GM18951 (cell line): ENCODE results near the gene CNRIP1.
"Not testable (repeated sequence)": the region's sequence is repeated elsewhere in the genome, so short reads cannot be mapped to it uniquely, and the experiment has no call there.

ENCODE experiments used
- POLR2A ChIP-seq: IDR thresholded peaks from 4 replicates; pipeline ENCODE4 v1.6.1; 2011; ENCODE audit warnings: mild to moderate bottlenecking; ENCODE audit not compliant: insufficient read length, insufficient read depth; ENCODE audit errors: extremely low read depth
- in situ Hi-C: fragments of 300-500 bp; cut with MboI; formaldehyde crosslinking; loops from one replicate; pipeline ENCODE4 v1.12.0; 2022; ENCODE audit warnings: low sequenced_read_pairs, mixed read lengths, inconsistent platforms; ENCODE audit not compliant: unreplicated experiment

Gene CNRIP1

DNA sequence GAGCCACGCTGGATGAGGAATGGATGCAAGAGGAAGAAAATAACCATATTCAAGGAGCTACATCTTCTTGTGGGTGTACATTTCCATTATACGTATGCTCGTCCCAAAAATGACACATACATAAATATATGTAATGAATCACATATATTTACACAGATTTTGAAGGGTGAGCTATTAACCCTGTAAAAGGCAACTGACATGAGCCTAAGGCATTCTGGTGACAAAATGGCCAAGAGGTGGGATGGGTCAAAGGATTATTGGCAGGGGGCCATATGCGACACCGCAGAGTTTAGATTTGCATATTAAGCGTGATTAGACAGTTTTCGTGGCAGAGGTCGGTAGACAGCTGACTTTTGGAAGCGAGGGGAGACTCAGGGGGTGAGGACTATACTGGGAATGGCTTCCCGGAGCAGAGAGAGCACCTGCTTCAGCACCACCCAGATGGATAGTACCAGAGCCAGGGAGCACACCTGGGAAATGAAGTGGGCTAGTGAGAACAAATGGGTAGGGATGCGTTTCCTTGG, 431 bp upstream of the CNRIP1 start:
- in situ Hi-C loops: no loop called here
- no peak for TF ChIP-seq POLR2A

DNA sequence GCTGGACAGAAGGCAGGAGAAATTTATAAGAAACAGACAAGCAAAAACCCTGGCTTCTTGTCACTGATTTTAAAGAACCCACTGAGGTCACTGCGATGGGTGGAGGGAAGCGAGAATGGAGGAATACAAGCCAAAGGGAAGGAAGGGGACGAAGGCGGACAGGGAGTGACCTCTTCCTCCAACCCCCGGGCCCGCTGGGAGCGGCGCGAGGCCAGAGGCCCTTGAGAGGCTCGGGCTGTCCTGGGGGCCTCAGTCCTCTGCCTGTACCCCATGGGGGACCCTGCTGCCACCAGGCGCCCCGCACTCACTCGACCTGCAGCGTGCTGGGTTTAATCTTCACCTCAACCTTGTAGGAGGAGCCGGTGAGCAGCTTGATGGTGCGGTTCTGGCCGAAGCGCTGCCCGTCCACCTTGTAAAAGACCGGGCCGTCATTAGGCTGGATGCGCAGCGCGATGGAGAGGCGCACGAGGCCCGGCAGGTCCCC, 793 bp downstream of the CNRIP1 start:
- in situ Hi-C loops: no loop called here
- TF ChIP-seq POLR2A: no peak

DNA sequence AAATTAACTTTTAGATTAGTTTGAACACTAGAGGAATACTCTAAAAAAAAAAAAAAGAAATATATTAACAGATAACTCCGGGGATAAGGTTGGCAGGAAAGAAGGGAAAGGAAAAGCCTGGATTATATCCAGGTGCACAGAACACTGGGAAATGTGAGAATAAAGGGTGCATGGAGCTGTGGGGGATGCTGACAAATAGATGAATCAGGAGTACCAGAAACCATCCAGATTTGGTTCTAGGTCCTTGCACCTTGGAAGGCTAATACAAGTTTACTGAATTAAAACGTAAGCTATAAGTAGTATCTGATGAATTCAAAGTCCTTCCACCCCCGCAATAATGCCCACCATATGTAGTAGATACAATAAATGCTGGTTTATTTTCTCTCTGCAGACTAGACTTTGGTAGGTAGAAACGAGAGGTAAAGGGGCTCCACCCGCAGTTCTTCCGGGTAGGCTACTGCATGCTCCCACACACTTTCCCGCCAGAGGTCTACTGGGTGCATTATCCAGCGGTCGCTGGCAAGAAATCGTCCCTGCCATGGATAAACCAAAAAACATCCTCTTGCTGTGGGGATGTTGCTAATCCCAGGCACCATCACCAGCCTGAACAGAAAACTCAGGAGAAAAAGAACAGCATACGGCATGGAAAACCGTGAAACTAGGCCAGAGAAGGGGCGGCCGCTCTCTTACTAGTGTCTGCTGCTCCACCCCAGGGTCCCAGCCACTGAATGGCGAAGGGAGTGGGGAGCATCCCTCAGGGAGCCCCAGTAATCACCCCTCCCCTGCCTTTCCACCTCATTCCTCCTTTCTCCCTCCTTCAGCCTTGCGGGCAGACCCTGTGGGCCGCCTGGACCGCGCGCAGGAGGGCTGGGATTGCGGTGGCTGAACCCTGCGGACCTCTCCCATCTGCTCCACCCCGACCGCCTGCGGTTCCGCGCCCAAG, 1.5 kb downstream of the CNRIP1 start:
- in situ Hi-C loops: no loop called here

DNA sequence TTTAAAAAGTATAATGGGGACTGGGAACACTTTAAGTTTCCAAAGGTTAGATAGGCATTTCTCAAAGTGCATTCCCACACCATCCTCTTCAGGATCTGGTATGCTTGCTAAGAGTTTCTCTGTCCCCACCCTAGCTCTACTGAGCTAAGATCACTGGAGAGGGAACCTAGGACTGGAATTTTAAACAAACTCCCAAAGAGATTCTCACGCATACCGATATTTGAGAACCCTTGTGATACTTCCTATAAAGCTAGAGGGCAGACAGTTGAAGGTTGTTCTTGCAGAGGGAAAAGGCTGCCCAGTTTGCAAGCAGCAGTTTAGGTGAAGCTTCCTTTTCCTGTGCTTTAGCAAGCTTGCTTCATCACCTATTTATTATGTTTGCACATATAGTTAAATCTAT, 3.6 kb downstream of the CNRIP1 start:
- in situ Hi-C loops: no loop called here
- TF ChIP-seq POLR2A: no peak

More for the DNA sequence above, 1.5 kb downstream of the CNRIP1 start:
- no peak for TF ChIP-seq POLR2A

DNA sequence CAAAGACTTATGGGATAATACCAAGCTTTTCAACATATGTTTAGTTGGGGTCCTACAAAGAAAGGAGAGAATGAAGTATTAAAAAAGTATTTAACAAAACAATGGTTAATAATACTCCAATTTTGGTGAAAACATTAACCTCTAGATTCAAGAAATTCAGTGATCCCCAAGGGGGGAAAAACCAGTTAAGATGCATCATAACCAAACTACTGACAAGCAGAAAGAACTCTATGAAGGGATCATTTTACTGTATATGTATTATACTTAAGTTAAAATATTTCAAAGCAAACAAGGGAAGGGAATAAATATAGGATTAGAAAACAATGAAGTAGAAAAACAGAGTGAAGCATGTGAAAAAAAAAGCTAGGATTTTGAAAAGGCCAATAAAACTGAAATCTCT, 8.7 kb downstream of the CNRIP1 start:
- TF ChIP-seq POLR2A: no peak
- in situ Hi-C loops: no loop called here

DNA sequence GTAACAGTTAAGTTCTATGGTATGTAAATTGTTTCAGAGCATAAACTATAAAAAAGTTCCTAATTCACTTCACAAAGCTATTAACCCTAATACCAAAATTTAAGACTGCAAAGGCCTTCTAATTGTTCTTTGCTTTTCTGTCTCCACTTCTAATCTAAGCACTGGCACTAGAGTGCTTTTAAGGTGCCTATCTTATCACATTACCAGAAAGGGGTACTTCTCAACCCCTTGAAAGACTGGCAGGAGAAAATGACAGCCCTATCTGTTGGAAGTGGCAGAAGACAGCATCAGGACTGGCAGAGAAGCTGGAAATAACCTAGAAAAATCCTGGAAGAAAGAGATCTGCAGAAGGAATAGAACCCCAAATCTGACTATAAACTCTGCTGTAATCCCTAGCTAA, 10.3 kb downstream of the CNRIP1 start:
- TF ChIP-seq POLR2A: no peak
- in situ Hi-C loops: no loop called here

DNA sequence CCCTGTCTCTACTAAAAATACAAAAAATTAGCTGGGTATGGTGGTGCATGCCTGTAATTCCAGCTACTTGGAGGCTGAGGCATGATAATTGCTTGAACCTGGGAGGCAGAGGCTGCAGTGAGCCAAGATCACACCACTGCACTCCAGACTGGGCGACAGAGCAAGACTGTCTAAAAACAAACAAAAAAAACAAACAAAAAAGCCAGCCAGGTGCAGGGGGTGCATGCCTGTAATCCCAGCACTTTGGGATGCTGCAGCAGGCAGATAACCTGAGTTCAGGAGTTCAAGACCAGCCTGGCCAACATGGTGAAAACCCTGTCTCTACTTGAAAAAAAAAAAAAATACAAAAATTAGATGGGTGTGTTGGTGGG, 15.9 kb downstream of the CNRIP1 start:
- in situ Hi-C loops: not testable (repeated sequence)

DNA sequence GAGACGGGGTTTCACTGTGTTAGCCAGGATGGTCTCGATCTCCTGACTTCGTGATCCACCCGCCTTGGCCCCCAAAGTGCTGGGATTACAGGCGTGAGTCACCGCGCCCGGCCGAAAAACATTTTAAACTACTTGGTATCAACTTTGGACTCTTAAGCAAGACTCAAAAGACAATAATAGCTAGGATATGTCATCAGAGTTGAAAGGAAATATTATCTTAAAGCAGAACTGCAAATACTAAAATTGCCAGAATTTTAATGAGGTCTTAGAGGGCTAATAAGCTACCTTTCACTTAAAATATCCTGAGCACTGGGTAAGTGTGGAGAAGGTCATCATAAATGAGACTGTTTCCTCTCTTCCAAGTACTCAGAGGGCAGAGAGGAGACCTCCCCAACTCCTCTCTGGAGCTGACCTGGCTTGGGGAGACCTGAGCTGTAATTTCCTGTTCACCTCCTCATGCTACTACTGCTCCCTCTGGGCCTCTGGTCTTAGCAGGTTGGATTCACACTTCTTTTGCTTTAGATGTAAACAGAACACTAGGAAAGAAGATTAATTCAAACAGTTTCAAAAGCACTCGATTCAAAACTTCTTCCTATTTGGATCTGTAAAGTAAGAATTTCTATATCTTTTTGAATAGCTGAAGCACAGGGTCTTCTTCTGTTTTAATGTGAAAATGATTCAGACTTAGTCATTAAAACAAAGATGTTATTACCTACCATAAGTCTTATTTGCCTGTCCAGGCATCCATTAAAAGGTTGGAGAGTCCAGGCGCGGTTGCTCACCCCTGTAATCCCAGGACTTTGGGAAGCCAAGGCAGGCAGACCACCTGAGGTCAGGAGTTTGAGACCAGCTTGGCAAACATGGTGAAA, 16.5 kb downstream of the CNRIP1 start:
- in situ Hi-C loops: no loop called here
- TF ChIP-seq POLR2A: no peak

DNA sequence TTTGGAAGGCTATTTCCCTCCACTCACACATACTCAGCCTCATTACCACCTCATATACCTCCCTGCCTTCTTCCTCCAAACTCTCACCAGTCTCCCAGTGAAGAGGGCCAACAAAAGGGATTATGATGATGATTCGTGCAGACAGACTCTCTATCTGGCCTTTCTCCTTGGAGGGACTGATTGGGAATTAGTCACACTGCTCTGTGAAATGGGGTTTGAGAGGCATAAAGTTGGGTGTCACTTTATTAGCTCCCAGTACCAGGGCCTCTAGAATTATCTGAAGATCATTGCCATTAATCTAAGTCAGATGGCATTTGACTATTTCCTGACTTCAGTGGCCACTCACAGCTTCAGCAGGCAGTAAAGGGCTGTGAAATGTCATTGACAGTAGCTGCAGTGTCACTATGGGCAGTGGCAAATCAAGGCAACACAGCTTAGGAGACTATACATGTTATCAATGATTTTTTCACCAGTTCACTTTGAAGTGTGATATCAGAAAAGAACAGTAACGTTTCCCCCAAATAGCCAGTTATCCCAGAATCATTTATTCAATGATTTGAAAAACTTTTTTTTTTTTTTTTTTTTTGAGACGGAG, 17.4 kb downstream of the CNRIP1 start:
- TF ChIP-seq POLR2A: no peak
- in situ Hi-C loops: no loop called here

DNA sequence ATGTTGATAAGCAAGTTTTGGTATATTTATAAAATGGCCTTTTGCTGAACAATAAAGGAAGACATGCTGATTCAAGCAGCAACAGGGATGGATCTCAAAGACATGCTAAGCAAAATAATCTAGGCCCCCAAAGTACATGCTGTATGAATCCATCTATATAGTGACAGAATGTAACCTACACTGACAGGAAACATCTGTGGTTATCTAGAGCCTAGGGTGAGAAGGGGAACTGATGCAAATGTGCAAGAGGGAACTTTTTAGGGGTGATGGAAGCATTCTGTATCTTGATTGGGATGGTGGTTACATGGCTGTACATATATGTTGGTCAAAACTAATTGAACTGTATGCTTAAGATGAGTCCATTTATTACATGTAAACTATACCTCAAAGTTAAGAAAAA, 24.2 kb downstream of the CNRIP1 start:
- TF ChIP-seq POLR2A: no peak
- in situ Hi-C loops: no loop called here

DNA sequence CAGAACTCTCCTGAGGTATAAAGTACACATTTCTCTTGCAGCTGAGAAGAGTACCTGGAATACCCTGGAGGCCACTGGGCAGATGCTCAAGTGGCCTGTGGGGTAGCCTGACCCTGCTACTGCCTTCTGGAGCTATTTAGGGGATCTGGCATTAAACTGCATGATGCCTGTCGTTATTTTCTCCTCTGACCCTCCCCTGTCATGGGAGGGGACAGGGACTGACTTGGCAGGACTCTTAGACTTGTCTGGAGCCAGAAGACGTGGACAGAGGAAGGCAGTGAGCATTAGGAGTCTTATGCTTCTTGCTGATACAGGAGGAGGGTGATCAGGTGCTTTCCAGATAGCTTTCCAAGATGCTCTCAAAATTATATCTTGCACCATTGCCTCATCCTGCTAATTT, 24.8 kb downstream of the CNRIP1 start:
- no peak for TF ChIP-seq POLR2A
- in situ Hi-C loops: no loop called here

DNA sequence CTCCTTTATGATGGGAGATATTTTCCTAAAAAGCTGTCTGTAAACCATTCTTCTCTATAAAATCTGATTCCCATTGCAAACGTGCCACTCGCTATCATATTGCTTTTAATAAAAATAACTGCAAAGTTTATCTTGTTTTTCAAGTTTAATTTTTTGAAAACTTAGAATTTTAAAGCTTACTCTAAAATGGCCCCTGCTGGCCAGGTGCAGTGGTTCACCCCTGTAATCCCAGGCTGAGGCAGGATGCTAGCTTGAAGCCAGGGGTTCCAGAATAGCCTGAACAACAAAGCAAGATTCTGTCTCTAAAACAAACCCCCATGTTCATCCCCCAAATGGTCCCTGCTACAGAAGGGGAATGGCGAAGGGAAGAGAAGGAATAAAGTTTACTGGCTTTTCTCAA, 25.6 kb downstream of the CNRIP1 start:
- in situ Hi-C loops: no loop called here
- TF ChIP-seq POLR2A: no peak

DNA sequence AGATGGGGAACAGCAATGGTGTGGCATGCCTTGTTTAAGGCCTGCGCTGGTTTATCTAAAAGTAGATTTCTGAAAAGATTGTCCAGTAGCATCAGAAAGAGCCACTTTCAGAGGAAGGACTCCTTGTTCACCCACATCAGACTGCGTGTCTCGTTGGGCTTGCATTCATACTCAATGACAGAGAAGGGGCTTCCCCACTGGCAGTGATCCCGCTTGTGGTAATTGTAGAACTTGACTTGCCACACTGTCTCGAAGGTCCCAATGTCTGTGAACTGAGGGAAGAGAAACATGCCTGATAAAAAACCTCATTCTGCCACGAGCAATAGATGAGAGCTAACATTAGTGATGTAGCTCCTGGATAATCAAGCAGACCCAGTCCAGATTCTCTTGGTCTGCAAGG, 26.0 kb downstream of the CNRIP1 start:
- in situ Hi-C loops: no loop called here
- TF ChIP-seq POLR2A: no peak

DNA sequence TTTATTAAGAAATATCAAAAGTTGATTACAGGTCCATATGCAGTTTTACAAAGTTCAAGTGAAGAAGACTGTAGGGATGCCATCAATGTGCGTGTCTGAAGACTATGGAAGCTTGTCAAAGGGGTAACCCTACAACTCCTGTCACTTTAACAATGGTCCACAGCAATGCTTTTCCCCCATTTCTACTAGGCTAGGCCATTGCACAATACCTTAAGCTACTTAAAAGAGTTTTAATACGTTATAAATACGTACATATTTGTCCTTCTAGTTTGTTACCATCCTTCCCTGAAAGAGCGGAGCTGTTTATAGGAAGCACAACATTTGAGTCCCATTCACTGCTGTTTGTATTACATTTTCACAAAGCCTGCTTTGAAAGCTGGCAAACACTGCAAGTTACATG, 26.7 kb downstream of the CNRIP1 start:
- TF ChIP-seq POLR2A: no peak
- in situ Hi-C loops: no loop called here
